H1 (cell line): ENCODE results near the gene ADPRM. TPM values are rescaled to one million over a fixed set of nuclear protein-coding genes. Genes with fewer than 3 reads are reported as not detected.

Experiments
- CTCF ChIA-PET: fragments of 300-600 bp; sonication (Branson Sonifier 250); formaldehyde crosslinking; loops from one replicate; lab custom pipeline; 2021; ENCODE audit not compliant: partially characterized antibody; lab: Charles Lee
- POLR2A ChIA-PET: fragments of 300-600 bp; sonication (Branson Sonifier 250); formaldehyde crosslinking; loops from one replicate; lab custom pipeline; 2021; ENCODE audit warnings: inconsistent platforms; ENCODE audit not compliant: partially characterized antibody; lab: Charles Lee
- DNase-seq, 2 experiments: peaks; one replicate each; pipeline versions ENCODE4 v3.0.0 to v3.0.0-alpha.2; 2010 to 2022; ENCODE audit warnings: low spot score in 2 of 2, low read depth in 1 of 2, mixed read lengths in 1 of 2
- FAIRE-seq: peaks from 2 replicates; lab custom pipeline; 2011; peaks lifted over from hg19 to GRCh38; lab: Jason Lieb, UNC
- H2AFZ ChIP-seq: 2 replicates; pipeline ENCODE4 v1.8.1; 2012; ENCODE audit warnings: low read length, inconsistent platforms
- H2AK5ac ChIP-seq: 2 replicates; pipeline ENCODE4 v1.6.1; 2013; ENCODE audit warnings: low read depth, low read length
- H2BK120ac ChIP-seq: replicated peaks from 2 replicates; pipeline ENCODE3; 2013; ENCODE audit warnings: low read depth, low read length, inconsistent platforms
- H2BK12ac ChIP-seq: 2 replicates; pipeline ENCODE4 v1.6.1; 2013; ENCODE audit warnings: low read depth, low read length
- H2BK15ac ChIP-seq: 2 replicates; pipeline ENCODE4 v1.6.1; 2013; ENCODE audit warnings: low read length
- H2BK20ac ChIP-seq: 2 replicates; pipeline ENCODE4 v1.6.1; 2013; ENCODE audit warnings: low read length
- H2BK5ac ChIP-seq: 2 replicates; pipeline ENCODE4 v1.6.1; 2013; ENCODE audit warnings: low read depth, low read length
- H3K14ac ChIP-seq: 2 replicates; pipeline ENCODE4 v1.6.1; 2013; ENCODE audit warnings: inconsistent platforms; ENCODE audit not compliant: insufficient read length
- H3K18ac ChIP-seq: 2 replicates; pipeline ENCODE4 v1.6.1; 2013; ENCODE audit warnings: low read length; ENCODE audit errors: extremely low read depth
- H3K23ac ChIP-seq: 2 replicates; pipeline ENCODE4 v1.6.1; 2013; ENCODE audit warnings: inconsistent platforms; ENCODE audit not compliant: insufficient read length
- H3K23me2 ChIP-seq: 2 replicates; pipeline ENCODE4 v1.6.1; 2013; ENCODE audit warnings: low read depth, low read length
- H3K27ac ChIP-seq: 2 replicates; pipeline ENCODE4 v1.6.1; 2011; ENCODE audit warnings: low read depth, low read length, inconsistent platforms
- H3K27me3 ChIP-seq, 4 experiments: replicated peaks in 1 of 4; 1 replicate in 1 of 4; 2 replicates in 3 of 4; pipeline versions ENCODE4 v1.6.1 to v1.8.1; 2011 to 2013; ENCODE audit warnings: low read length in 3 of 4, mild to moderate bottlenecking in 3 of 4, inconsistent platforms in 2 of 4, mixed read lengths in 2 of 4, moderate library complexity in 1 of 4; ENCODE audit not compliant: control insufficient read depth in 3 of 4, insufficient read depth in 3 of 4; ENCODE audit errors: extremely low read depth in 1 of 4
- H3K36me3 ChIP-seq, 4 experiments: 2 replicates each; pipeline versions ENCODE4 v1.6.1 to v1.8.1; 2011 to 2013; ENCODE audit warnings: mild to moderate bottlenecking in 4 of 4, low read length in 3 of 4, moderate library complexity in 2 of 4, control low read depth in 1 of 4, inconsistent platforms in 1 of 4; ENCODE audit not compliant: insufficient read depth in 4 of 4, control insufficient read depth in 2 of 4
- H3K4ac ChIP-seq: replicated peaks from 2 replicates; pipeline ENCODE3; 2013; ENCODE audit warnings: low read length, low read depth, mixed read lengths, inconsistent platforms; ENCODE audit not compliant: insufficient read length
- H3K4me1 ChIP-seq, 4 experiments: replicated peaks in 1 of 4; 1 replicate in 1 of 4; 2 replicates in 3 of 4; pipeline versions ENCODE4 v1.6.1 to v1.8.1; 2011 to 2013; ENCODE audit warnings: low read length in 3 of 4, inconsistent platforms in 2 of 4, mixed read lengths in 1 of 4; ENCODE audit not compliant: insufficient read depth in 4 of 4, control insufficient read depth in 3 of 4
- H3K4me2 ChIP-seq, 2 experiments: 2 replicates each; pipeline versions ENCODE4 v1.6.1 to v1.8.1; 2011 to 2013; ENCODE audit warnings: low read depth in 2 of 2, low read length in 2 of 2, control low read depth in 1 of 2, inconsistent platforms in 1 of 2, mild to moderate bottlenecking in 1 of 2; ENCODE audit not compliant: insufficient read depth in 1 of 2
- H3K4me3 ChIP-seq, 4 experiments: fragments of 200-600, 300-600 bp in 1 of 4; sonication (generic), shearing (Covaris generic), sonication (Bioruptor Twin) in 1 of 4; 2 replicates each; pipeline versions ENCODE4 v1.5.1 to v1.8.1; 2011 to 2016; ENCODE audit warnings: low read length in 4 of 4, low read depth in 3 of 4, control low read depth in 2 of 4, inconsistent platforms in 2 of 4, mild to moderate bottlenecking in 2 of 4, mixed read lengths in 1 of 4, moderate library complexity in 1 of 4; ENCODE audit not compliant: insufficient read depth in 2 of 4; ENCODE audit errors: extremely low read depth in 1 of 4
- H3K56ac ChIP-seq: replicated peaks from 2 replicates; pipeline ENCODE3; 2013; ENCODE audit warnings: low read depth, mild to moderate bottlenecking, mixed read lengths, low read length, inconsistent platforms; ENCODE audit not compliant: insufficient read length
- H3K79me1 ChIP-seq: 2 replicates; pipeline ENCODE4 v1.6.1; 2013; ENCODE audit warnings: low read depth, low read length, control low read depth
- H3K79me2 ChIP-seq, 2 experiments: 2 replicates each; pipeline versions ENCODE4 v1.6.1 to v1.8.1; 2012 to 2013; ENCODE audit warnings: low read length in 2 of 2, mild to moderate bottlenecking in 2 of 2, inconsistent platforms in 1 of 2; ENCODE audit not compliant: insufficient read depth in 2 of 2, control insufficient read depth in 1 of 2
- H3K9ac ChIP-seq, 4 experiments: replicated peaks in 1 of 4; 1 replicate in 1 of 4; 2 replicates in 3 of 4; pipeline versions ENCODE4 v1.6.1 to v1.8.1; 2011 to 2013; ENCODE audit warnings: low read depth in 3 of 4, low read length in 3 of 4, control low read depth in 2 of 4, mild to moderate bottlenecking in 2 of 4, moderate library complexity in 2 of 4, inconsistent platforms in 1 of 4; ENCODE audit errors: extremely low read depth in 1 of 4
- H3K9me3 ChIP-seq, 2 experiments: 2 replicates each; pipeline versions ENCODE4 v1.6.1 to v1.8.1; 2012 to 2013; ENCODE audit warnings: mild to moderate bottlenecking in 2 of 2, moderate library complexity in 2 of 2, control low read depth in 1 of 2, inconsistent platforms in 1 of 2, low read depth in 1 of 2, low read length in 1 of 2, mixed read lengths in 1 of 2; ENCODE audit not compliant: insufficient read depth in 2 of 2
- H4K20me1 ChIP-seq, 2 experiments: replicated peaks in 1 of 2; 2 replicates each; pipeline versions ENCODE3 to v1.8.1; 2011 to 2013; ENCODE audit warnings: inconsistent platforms in 2 of 2, low read length in 2 of 2, mild to moderate bottlenecking in 1 of 2; ENCODE audit not compliant: insufficient read depth in 2 of 2, control insufficient read depth in 1 of 2
- H4K5ac ChIP-seq: 2 replicates; pipeline ENCODE4 v1.6.1; 2013; ENCODE audit warnings: low read length, low read depth, mixed read lengths, inconsistent platforms; ENCODE audit not compliant: insufficient read length
- H4K8ac ChIP-seq: 2 replicates; pipeline ENCODE4 v1.8.0; 2013; ENCODE audit warnings: mild to moderate bottlenecking, moderate library complexity, low read length, inconsistent platforms; ENCODE audit not compliant: insufficient read depth; ENCODE audit errors: extremely low read depth
- H4K91ac ChIP-seq: replicated peaks from 2 replicates; pipeline ENCODE3; 2013; ENCODE audit warnings: low read length, mixed read lengths, inconsistent platforms; ENCODE audit not compliant: insufficient read length
- CREB1 ChIP-seq: IDR thresholded peaks from 2 replicates; pipeline ENCODE4 v1.6.1; 2012; ENCODE audit warnings: inconsistent platforms
- MAX ChIP-seq: IDR thresholded peaks from 2 replicates; pipeline ENCODE4 v1.6.1; 2012; ENCODE audit warnings: inconsistent platforms
- WGBS, 2 experiments: shearing (Covaris generic) in 1 of 2; methylation state at CpG; one replicate each; pipeline versions ENCODE4 v1.1.6 to v1.1.7; 2013 to 2015; ENCODE audit warnings: low lambda C conversion rate in 2 of 2, mixed read lengths in 2 of 2, inconsistent platforms in 1 of 2, low coverage in 1 of 2, missing lambda C conversion rate in 1 of 2; ENCODE audit not compliant: insufficient replicate concordance in 2 of 2, insufficient coverage in 1 of 2, insufficient read length in 1 of 2; ENCODE audit errors: extremely low coverage in 1 of 2, missing lambda C conversion rate in 1 of 2; 5-methylcytosine and 5-hydroxymethylcytosine counted together
- polyA plus RNA-seq, 7 experiments: library from polyadenylated mRNA; depleted of rRNA in 3 of 7; stranded (reverse) in 5 of 7; unstranded in 2 of 7; fragments of >200 nt in 5 of 7; fragments of 200-250 nt in 2 of 7; gene quantifications; 1 replicate in 5 of 7; 2 replicates in 1 of 7; 4 replicates in 1 of 7; pipeline versions ENCODE4 v1.2.1 to v1.2.3, GENCODE V29; 2011 to 2013; ENCODE audit warnings: missing spikeins in 2 of 7, mixed read lengths in 2 of 7
- total RNA-seq: library from RNA; stranded (reverse); fragmentation: NEBNext Ultra II Directional; extraction: Animal tissue kit (Norgen Biotek cat#: 25700); gene quantifications from 2 replicates; pipeline ENCODE4 v1.2.1, GENCODE V29; 2021

Gene ADPRM
- total and polyA plus RNA-seq, 2 of the 8 experiments (the other 6 are each of a cell fraction or from before 2014, with no cell fraction given) = 6.7 to 7.9 TPM

- no peak for DNase-seq
- no peak overlapping the region for H2BK15ac ChIP-seq
- peaks cover 4 to 40% (median 19%) of the 10 kb centered on the region in 4 experiments; a peak in 6 of 8 replicates for H3K36me3 ChIP-seq
- no peak overlapping the region for H4K91ac ChIP-seq
- no peak for TF ChIP-seq CREB1
- TF ChIP-seq MAX = no peak
- no peak overlapping the region for H2AFZ ChIP-seq
- H3K9ac ChIP-seq = no peak overlapping the region
- H2BK20ac ChIP-seq = no peak overlapping the region
- H4K5ac ChIP-seq = no peak overlapping the region
- no peaks in the 10 kb centered on the region for H3K4me1 ChIP-seq
- H3K9me3 ChIP-seq = no peaks in the 10 kb centered on the region
- H3K79me1 ChIP-seq = no peaks in the 10 kb centered on the region
- no peak overlapping the region for H2AK5ac ChIP-seq
- H4K20me1 ChIP-seq = no peaks in the 10 kb centered on the region
- H2BK120ac ChIP-seq = no peak overlapping the region
- ChIA-PET POLR2A (interaction anchor here (1.1 kb wide), 1 partner anchor 9 kb away, joined by 3 read pairs; the partner anchor contains the start of genes ADPRM and SCO1), CTCF (interaction anchor here (0.6 to 2.4 kb wide), 2 partner anchors 34 to 61 kb away, joined by 3 to 6 read pairs; no protein-coding TSS in a partner anchor)
- 90 to 100% methylated on average over 1 to 5 of the region's 5 CpGs for WGBS, 2 experiments
- H2BK12ac ChIP-seq = no peak overlapping the region
- FAIRE-seq = no peak
- no peak overlapping the region for H3K27ac ChIP-seq
- H2BK5ac ChIP-seq = no peak overlapping the region
- H3K4ac ChIP-seq = no peak overlapping the region
- no peaks in the 10 kb centered on the region for H3K27me3 ChIP-seq
- no peak overlapping the region for H4K8ac ChIP-seq
- no peak overlapping the region for H3K4me2 ChIP-seq
- H3K18ac ChIP-seq = no peak overlapping the region
- no peak overlapping the region for H3K56ac ChIP-seq
- no peak overlapping the region for H3K4me3 ChIP-seq
- no peak overlapping the region for H3K14ac ChIP-seq
- no peaks in the 10 kb centered on the region for H3K23me2 ChIP-seq
- H3K23ac ChIP-seq = no peak overlapping the region
- H3K79me2 ChIP-seq = no peaks in the 10 kb centered on the region
Observed at GRCh38 chr17:10705727-10706126, 8.3 kb downstream of the ADPRM start.
